Spinal cord (tissue), 10 donors: ENCODE data around the gene LIMS3. TPM values are rescaled to one million over a fixed set of nuclear protein-coding genes. Genes with fewer than 3 reads are reported as not detected.
"Not testable (repeated sequence)": the region's sequence is repeated elsewhere in the genome, so short reads cannot be mapped to it uniquely, and the experiment has no call there.

ENCODE experiments used
- DNase-seq, 6 donors: peaks; one replicate each; pipeline versions ENCODE4 v3.0.0 to v3.0.0-alpha.2; 2013 to 2015; ENCODE audit warnings: low spot score in 6 of 6, low read depth in 4 of 6
- H3K27ac ChIP-seq: one replicate; pipeline ENCODE4 v1.5.1; 2013; ENCODE audit warnings: low read depth, low read length, control low read depth
- H3K27me3 ChIP-seq: one replicate; pipeline ENCODE4 v1.6.1; 2013; ENCODE audit warnings: low read length; ENCODE audit not compliant: control insufficient read depth, insufficient read depth
- H3K36me3 ChIP-seq: one replicate; pipeline ENCODE4 v1.6.1; 2013; ENCODE audit warnings: low read length; ENCODE audit not compliant: control insufficient read depth, insufficient read depth
- H3K4me1 ChIP-seq: one replicate; pipeline ENCODE4 v1.6.1; 2013; ENCODE audit warnings: low read length; ENCODE audit not compliant: control insufficient read depth, insufficient read depth
- H3K4me3 ChIP-seq: one replicate; pipeline ENCODE4 v1.5.1; 2013; ENCODE audit warnings: low read depth, low read length, control low read depth
- H3K9me3 ChIP-seq: one replicate; pipeline ENCODE4 v1.6.1; 2013; ENCODE audit warnings: low read length; ENCODE audit not compliant: control insufficient read depth, insufficient read depth
- whole genome bisulfite sequencing: methylation state at CpG from one replicate; pipeline ENCODE4 v1.1.5; 2013; ENCODE audit warnings: missing lambda C conversion rate; ENCODE audit not compliant: insufficient coverage; 5-methylcytosine and 5-hydroxymethylcytosine counted together
- polyA plus RNA-seq, 2 donors: library from polyadenylated mRNA; unstranded; fragments of 120-200 nt; gene quantifications; one replicate each; pipeline ENCODE4 v1.2.1, GENCODE V29; 2013; ENCODE audit not compliant: insufficient read length in 2 of 2
- total RNA-seq, 2 donors: library from RNA; depleted of rRNA in 1 of 2; stranded (reverse); fragments of 120-200 nt in 1 of 2; fragments of >200 nt in 1 of 2; gene quantifications; one replicate each; pipeline versions ENCODE4 v1.2.3 to v1.2.4, GENCODE V29; 2013 to 2014
- donor health status: healthy.

Gene LIMS3
- total and polyA plus RNA-seq, 4 donors, result 1.2 to 6.9 (median 2.1) TPM

DNA sequence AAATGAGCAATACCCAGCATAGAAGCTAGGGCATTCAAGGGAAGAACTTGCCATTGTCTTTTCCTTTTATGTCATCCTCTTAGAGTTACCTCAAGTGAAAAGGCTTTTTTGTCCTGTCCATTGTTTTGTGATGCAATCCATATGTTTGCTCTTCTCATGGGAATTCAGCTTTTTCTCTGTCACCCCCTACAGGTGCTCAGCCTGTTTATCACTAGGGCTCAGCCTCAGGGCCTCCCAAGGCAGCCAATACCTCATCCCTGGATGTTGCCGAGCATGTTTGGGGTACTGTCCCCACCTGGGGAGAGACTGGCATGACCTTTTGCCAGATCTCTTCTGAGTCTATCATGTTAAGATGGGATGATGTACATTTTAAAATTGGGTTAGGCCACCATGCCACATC is 65.5 kb downstream of the LIMS3 start:
- not testable (repeated sequence) for H3K4me1 ChIP-seq, H3K27me3 ChIP-seq, H3K27ac ChIP-seq, H3K9me3 ChIP-seq, H3K4me3 ChIP-seq, H3K36me3 ChIP-seq, DNase-seq
- WGBS, result no CpG with 5 or more reads among the region's 1 CpG

DNA sequence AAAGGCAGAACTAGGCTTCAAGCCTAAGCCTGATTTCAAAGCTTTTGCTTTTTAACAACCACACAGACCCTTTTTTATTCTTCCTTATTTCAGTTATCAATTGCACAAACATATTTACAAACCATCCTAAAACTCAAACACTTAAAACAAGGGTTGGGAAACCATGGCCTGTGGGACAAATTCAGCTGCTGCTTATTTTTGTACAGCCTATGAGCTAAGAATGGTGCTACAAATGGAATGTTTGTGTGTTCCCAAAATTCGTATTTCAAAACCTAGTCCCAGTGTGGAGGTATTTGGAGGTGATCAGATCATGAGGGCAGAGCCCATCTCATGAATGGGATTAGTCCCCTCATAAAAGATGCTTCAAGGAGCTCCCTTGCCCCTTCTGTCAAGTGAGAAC is 67.0 kb downstream of the LIMS3 start:
- not testable (repeated sequence) for H3K27ac ChIP-seq, H3K4me1 ChIP-seq, H3K36me3 ChIP-seq, DNase-seq, H3K4me3 ChIP-seq, H3K9me3 ChIP-seq, H3K27me3 ChIP-seq
- WGBS, result no CpG with 5 or more reads among the region's 1 CpG

DNA sequence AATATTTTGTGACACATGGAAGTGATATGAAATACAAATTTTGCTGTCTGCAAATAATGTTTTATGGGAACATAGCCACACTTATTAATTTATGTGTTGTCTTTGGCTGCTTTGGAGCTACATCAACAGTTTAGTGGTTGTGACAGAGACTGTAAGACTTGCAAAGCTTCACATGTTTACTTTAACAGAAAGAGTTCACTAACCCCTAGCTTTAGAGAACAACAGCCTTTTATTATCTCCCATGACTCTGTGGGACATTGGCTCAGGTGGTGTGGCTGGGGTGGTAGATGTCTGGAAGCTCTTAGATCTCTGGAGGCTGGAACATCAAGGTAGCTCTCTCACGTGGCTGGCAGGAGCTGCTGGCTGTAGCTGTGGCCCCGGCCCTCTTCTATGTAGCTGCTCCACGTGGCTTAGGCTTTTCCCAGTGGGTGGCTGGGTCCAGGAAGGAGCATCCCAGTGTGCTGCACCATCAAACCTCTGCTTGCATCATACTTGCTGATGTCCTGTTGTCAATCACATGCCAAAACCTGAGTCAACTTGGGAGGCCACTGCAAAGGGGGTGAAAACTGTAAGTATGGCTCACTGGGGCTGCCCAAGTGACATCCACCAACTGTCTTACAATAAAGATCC is 67.7 kb downstream of the LIMS3 start:
- H3K9me3 ChIP-seq, H3K27ac ChIP-seq: not testable (repeated sequence)

DNA sequence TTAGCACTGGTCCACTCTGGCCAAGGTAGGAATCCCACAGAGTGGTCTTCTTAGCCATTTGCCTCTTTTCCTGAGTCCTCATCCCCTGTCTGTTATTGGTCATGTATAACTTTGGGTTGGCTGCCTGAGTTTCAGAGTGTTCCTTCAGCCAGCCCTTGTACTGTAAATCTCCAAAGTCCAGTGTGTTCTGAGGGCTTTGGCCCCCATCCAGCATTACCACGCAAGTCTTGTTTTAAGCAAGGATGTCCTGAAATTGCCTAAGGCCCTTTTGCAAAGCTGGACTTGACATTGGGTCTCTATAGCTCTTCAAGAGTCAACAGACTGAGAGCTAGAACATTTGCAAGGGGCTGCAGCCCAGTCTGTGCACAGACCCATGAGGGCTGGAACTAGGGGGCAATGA is 68.4 kb downstream of the LIMS3 start:
- no CpG with 5 or more reads among the region's 1 CpG for WGBS
- H3K27ac ChIP-seq, H3K27me3 ChIP-seq, H3K4me3 ChIP-seq, H3K36me3 ChIP-seq, DNase-seq, H3K4me1 ChIP-seq, H3K9me3 ChIP-seq: not testable (repeated sequence)

More for the DNA sequence above, 67.7 kb downstream of the LIMS3 start:
- not testable (repeated sequence) for H3K4me1 ChIP-seq, H3K27me3 ChIP-seq, H3K36me3 ChIP-seq, H3K4me3 ChIP-seq, DNase-seq
- WGBS, result no CpG with 5 or more reads among the region's 3 CpGs

DNA sequence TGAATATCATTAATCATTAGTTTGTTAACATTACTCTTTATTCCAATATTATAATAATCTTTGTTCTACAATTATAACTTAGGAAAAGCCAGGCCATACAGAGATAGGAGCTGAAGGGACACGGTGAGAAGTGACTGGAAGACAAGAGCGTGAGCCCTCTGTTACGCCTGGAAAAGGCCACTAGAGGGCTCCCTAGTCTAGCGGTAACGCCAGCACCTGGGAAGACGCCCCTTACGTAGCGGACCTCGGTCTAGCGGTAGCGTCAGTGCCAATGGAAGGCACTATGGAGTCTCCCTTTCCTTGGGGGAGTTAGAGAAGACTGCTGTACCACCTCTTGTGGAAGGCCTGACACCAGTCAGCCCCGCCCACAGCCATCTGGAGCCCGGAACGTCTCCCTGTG is 71.4 kb downstream of the LIMS3 start:
- DNase-seq, H3K36me3 ChIP-seq, H3K27me3 ChIP-seq, H3K9me3 ChIP-seq, H3K4me1 ChIP-seq, H3K27ac ChIP-seq, H3K4me3 ChIP-seq: not testable (repeated sequence)
- WGBS, result no CpG with 5 or more reads among the region's 14 CpGs

DNA sequence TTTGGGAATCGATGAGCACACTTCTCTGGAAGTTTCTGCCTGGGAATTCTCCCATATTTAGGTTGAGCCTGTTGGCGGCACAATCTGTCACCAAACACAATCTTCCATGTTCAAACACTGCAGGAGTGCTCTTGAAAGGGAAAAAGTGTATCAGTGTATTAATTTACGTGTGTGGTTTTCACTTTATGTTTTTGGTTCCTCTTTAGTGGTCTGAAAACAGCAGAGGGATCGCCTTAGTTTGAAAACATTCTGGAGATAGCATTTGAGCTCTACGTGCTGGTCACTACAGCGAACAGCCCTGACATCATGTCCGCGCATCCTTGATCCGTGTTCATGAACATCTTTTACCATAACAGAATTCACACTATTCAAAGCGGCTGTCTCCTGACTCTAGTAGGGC is 73.2 kb downstream of the LIMS3 start:
- H3K4me1 ChIP-seq, H3K27me3 ChIP-seq, H3K4me3 ChIP-seq, H3K27ac ChIP-seq, H3K9me3 ChIP-seq, DNase-seq, H3K36me3 ChIP-seq: not testable (repeated sequence)
- no CpG with 5 or more reads among the region's 10 CpGs for WGBS

Other genes with a start within 250 kb of the LIMS3 start
- gene RGPD5, start 104.4 kb upstream of the LIMS3 start, total RNA-seq, result 10 to 100 TPM; 38.0 to 41.8 TPM
- gene RGPD5, start 104.4 kb upstream of the LIMS3 start, polyA plus RNA-seq, result 10 to 100 TPM; 14.0 to 17.1 TPM
- 1 to 10 TPM; 5.9 to 8.8 TPM for gene MALL, start 217.1 kb downstream of the LIMS3 start, total RNA-seq
- gene MALL, start 217.1 kb downstream of the LIMS3 start, polyA plus RNA-seq, result 1 to 10 TPM; 2.7 to 3.3 TPM